Measurements from ENCODE around the gene CCR3.
A peak's percentile ranks its signal among the peaks of the same experiment; 100 is the strongest.
"Not testable (repeated sequence)": the region's sequence is repeated elsewhere in the genome, so short reads cannot be mapped to it uniquely, and the experiment has no call there.

CCR3 gene

GRCh38 chr3:46242120-46242519, at the start of gene CCR3:
Gene CCR3, plus strand, starts transcription at chr3:46242460. Its CDS starts 22,699 bp downstream, at chr3:46265159.
- no peak for DNase-seq

- DNase-seq, result no peak
Measured at GRCh38 chr3:46192939-46193338, 49.3 kb upstream of the CCR3 start.

DNA sequence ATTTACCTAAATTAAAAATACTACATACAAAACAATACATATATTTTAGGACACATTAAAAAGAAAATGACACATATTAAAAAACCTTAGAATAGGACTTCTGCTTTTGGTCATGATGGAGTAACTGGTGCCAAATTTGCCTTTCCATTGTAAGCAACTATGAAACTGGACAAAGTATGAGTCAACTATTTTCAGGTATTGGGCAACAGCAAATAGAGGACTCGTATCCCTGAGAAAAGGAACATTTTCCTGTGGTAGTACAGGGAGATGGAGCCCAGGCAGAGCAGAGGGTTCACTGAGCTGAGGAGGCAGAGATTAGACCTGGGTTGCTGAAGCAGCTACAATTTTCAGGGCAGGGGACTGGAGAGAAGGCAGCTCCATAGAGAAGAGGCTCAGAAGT, 48.8 kb upstream of the CCR3 start:
- DNase-seq, result no peak

GRCh38 chr3:46194868-46195553, 47.2 kb upstream of the CCR3 start:
- DNase-seq, result no peak

GRCh38 chr3:46196261-46196957, 45.9 kb upstream of the CCR3 start:
- no peak for DNase-seq

DNA sequence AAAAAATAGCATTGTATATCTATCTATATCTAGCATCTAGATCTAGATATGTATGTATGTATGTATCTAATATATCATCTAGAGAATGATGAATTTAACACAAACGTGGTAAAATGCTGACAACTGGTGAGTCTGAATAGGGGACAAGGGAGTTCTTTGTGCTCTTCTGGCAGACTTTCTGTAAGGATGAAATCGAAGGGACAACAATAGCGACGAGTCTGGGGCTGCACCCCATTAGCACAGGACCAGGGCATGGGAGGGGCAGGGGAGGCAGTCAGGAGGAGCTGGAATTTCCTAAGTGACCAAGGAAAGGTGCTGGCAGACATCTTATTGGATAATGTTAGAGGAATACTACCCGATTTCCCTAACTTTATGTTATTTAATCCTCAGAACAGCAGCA, 42.0 kb upstream of the CCR3 start:
- DNase-seq, result no peak

DNA sequence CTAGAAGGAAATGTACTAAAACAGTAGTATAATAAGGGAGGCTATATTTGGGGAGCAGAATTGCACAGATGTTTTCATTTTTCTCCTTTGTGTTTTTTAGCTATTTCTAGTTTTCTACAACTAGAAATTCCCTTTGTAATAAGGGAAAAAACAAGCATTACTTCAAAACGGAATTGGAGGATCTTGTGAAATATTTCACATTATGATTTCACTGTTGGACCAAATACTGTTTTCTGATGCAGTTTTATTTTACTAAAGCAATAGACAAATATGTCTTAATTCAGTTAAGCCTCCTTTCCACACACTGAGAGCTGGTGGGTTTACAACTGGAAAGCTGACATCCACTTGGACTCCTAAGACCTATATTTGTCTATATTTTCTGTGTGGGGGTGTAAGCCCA, 41.5 kb upstream of the CCR3 start:
- no peak for DNase-seq

DNA sequence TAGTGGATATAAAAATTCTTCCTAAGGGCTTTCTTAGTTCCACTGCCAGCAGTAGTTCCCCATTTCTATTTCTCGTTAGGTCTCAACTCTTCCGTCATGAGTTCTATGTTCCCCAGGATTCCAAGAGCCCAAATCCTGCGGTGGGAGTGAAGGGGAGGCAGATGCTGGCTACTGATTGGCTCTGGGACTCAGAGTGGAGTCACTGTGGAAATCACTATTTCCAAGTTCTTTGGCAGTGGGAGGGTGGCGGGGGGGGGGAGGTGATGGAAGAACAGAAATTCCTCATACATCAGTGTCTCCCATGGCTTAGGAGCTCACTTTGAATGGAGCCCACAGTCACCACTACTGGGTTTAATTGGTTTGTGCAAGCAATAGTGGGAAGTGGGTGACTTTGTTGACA, 39.7 kb upstream of the CCR3 start:
- no peak for DNase-seq

DNA sequence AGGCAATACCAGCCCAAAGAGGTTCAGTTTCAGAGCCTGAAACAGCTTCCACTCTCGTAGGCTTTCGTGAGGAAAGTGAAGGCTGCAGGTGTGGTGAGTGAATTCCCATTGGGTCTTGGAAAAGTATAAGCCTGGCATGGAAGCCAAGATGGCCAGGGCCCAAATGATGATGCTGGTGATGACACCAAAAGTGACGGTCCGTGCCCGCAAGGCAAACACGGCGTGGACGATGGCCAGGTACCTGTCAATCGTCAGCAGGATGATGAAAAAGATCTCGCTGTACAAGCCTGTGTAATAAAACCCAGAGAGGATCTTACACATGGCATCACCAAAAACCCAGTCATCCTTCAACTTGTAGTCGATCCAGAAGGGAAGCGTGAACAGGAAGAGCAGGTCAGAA, 38.6 kb upstream of the CCR3 start:
- no peak for DNase-seq

GRCh38 chr3:46205286-46205960, 36.8 kb upstream of the CCR3 start:
- no peak for DNase-seq

- no peak for DNase-seq
Measured at GRCh38 chr3:46206282-46207015, 35.8 kb upstream of the CCR3 start.

DNA sequence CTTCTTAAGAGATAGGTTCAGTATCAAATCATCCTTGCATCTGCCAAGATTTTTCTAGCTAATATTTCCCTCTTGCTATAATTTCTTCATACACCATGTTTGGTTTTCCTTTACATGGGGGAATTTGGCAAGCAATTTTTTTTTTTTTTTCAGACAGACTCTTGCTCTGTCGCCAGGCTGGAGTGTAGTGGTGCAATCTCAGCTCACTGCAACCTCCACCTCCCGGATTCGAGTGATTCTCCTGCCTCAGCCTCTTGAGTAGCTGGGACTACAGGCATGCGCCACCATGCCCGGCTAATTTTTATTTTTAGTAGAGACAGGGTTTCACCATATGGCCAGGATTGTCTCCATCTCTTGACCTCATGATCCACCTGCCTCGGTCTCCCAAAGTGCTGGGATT, 34.7 kb upstream of the CCR3 start:
- DNase-seq, result not testable (repeated sequence)

GRCh38 chr3:46208167-46208704, 34.0 kb upstream of the CCR3 start, which contains the start of gene CCR1:
Gene CCR1, minus strand, starts transcription at chr3:46208313. Its CDS starts 4,000 bp downstream, at chr3:46204313.
- peak; percentile 63 for DNase-seq

GRCh38 chr3:46209053-46209452, 33.2 kb upstream of the CCR3 start:
- no peak for DNase-seq

DNA sequence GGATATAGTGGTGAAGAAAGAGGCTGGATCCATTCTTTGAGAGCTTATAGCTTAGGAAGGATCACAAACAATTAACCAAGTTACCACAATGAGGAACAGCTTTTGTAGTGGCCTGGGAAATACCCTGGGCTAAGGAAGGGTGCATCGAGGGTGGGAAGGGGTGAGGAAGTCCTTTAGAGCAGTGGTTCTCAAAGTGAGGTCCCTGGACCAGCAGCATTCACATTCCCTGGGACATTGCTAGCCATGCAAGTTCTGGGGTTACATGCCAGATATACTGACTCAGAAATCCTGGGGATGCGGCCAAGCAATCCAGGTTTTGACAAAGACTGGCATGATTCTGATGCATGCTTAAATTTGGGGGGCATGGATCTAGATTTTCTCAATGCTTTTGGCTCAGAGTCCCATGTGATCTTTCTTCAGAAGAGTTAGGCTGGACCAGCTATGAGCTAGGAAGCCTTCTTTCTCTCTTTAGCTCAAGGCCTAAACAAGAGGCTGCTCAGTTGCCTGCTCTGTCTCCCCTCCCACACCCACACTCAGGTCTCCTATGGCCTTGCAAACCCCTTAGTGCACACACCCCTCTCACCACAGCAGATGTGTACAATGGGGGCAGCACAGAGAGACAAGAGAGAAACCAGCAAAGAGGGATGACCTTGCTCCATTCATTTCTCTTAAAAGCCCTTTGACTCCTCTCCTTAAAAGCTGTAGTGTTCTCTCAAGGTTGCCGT, 32.4 kb upstream of the CCR3 start:
- DNase-seq, result no peak

- DNase-seq, result no peak
Measured at GRCh38 chr3:46212101-46212500, 30.2 kb upstream of the CCR3 start.

DNA sequence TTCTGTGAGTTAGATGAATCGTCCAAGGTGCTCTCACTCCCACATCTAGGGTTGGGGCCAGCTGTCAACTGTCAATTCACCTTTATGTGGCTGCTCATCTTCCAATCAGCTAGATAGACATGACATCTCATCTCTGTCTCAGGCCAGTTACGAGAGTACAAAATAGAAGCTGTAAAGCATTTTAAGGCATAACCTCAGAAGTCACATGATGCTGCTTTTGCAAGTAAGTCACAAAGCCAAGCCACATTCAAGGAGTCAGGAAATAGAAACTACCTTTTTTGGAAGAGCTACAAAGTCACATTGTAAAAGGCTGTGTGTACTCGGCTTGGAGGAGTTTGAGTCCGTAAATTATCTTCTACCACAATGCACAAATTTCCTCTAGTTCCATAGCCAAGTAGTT, 29.1 kb upstream of the CCR3 start:
- no peak for DNase-seq

DNA sequence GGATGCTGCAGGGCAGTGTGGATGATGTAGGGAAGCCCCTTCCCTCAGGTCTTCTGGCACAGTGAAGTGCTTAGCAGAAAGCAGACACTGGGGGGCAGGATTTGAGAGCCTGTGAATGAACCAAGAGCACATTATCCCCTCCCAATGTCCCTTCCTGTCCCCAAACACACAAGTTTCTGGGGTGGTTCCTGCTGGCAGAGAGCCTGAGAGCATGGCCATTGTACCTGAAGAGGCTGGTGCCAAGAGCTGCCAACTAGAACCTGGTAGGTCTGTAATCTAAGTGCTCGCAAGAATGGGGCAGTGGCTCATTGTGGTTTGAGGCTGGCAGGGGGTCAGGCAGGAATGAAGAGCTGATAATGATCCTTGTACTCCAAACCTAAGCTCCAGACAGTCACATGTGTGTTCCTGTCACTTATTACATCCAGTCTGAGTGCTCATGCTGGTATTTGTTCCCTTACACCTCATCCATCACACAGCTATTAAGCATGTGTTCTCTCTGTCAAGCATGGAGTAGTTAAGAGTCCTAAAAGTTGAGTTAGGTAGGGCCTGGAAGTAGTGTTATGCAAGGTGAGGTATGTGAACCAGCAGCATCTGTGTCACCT, 27.4 kb upstream of the CCR3 start:
- peak; percentile 17 for DNase-seq

DNA sequence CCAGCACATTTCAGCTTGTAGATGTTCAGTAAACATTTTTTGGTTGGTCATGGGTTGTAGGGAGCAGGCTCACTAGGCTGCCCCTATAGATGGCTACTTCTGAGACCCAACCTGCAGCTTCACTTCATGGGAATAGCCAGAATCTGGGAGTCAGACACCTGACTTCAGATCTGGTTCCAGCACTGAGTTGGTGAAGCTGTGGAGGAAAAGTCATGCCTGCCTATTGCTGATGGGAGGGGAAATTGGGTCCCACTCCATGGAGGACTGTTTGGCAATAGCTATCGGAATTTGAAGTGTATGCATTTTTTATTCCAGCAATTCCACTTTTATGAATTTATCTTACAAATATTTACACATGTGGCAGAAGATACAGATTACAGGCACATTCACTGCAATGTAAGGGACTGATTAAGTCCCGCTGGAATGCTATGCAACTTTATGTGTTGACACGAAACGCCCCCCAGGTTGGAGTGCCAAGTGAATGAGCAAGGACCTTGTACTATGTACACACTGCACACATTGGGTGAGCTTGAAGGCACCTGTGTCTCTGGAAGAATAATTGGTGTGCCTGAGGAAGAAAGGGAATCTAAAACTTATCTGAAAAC, 26.3 kb upstream of the CCR3 start:
- no peak for DNase-seq

GRCh38 chr3:46218196-46218709, 24.0 kb upstream of the CCR3 start:
- DNase-seq, result no peak

- no peak for DNase-seq
Measured at GRCh38 chr3:46221391-46221790, 20.9 kb upstream of the CCR3 start.
